ENCODE data around the gene PDGFA.

The PDGFA gene

DNA sequence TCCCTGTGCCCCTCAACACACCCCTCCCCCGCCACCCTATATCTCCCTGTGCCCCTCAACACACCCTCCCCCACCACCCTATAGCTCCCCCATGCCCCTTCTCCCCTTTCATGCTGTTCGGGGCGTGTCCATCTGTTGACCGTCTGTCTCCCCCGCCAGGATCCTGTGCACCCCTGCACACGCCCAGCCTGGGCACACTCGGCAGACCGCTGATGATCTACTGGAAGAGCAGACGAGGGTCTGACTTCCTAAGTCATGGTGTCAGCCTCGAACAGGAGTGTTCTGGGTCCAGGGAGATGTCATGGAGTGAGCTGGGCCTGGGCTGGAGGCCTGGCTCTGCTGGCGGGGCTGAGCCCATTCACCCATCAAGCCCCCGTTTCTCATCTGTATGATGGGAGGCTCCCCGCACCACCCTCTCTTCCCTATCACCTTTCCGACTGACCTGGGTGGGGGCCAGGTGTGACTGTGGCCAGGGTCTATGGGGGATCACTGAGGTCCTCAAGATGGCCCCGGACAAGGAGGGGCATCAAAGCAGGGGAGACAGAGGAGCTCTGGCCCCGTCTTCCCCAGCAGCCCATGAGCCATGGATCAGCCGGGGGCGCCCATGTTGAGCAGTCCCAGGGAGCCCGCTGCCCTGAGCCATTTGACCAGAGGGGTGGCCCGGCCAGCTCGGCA is 48.3 kb downstream of the PDGFA start:
- TF ChIP-seq, protein P1, sequence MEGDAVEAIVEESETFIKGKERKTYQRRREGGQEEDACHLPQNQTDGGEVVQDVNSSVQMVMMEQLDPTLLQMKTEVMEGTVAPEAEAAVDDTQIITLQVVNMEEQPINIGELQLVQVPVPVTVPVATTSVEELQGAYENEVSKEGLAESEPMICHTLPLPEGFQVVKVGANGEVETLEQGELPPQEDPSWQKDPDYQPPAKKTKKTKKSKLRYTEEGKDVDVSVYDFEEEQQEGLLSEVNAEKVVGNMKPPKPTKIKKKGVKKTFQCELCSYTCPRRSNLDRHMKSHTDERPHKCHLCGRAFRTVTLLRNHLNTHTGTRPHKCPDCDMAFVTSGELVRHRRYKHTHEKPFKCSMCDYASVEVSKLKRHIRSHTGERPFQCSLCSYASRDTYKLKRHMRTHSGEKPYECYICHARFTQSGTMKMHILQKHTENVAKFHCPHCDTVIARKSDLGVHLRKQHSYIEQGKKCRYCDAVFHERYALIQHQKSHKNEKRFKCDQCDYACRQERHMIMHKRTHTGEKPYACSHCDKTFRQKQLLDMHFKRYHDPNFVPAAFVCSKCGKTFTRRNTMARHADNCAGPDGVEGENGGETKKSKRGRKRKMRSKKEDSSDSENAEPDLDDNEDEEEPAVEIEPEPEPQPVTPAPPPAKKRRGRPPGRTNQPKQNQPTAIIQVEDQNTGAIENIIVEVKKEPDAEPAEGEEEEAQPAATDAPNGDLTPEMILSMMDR (IDR thresholded peaks at IDR 0.05; ENCODE audit: insufficient read depth, low read depth, low read length, missing control alignments), result no peak
- H3K4me3 ChIP-seq (ENCODE audit: low read length), result no peak overlapping the region
- DNase-seq (ENCODE audit: low read depth), result no peak

- DNase-seq (ENCODE audit: low read depth), result no peak
- TF ChIP-seq, protein P1 (IDR thresholded peaks at IDR 0.05; ENCODE audit: insufficient read depth, low read depth, low read length, missing control alignments), result no peak
- no peak overlapping the region for H3K4me3 ChIP-seq (ENCODE audit: low read length)
Measured at GRCh38 chr7:469563-469961, 50.1 kb downstream of the PDGFA start.

DNA sequence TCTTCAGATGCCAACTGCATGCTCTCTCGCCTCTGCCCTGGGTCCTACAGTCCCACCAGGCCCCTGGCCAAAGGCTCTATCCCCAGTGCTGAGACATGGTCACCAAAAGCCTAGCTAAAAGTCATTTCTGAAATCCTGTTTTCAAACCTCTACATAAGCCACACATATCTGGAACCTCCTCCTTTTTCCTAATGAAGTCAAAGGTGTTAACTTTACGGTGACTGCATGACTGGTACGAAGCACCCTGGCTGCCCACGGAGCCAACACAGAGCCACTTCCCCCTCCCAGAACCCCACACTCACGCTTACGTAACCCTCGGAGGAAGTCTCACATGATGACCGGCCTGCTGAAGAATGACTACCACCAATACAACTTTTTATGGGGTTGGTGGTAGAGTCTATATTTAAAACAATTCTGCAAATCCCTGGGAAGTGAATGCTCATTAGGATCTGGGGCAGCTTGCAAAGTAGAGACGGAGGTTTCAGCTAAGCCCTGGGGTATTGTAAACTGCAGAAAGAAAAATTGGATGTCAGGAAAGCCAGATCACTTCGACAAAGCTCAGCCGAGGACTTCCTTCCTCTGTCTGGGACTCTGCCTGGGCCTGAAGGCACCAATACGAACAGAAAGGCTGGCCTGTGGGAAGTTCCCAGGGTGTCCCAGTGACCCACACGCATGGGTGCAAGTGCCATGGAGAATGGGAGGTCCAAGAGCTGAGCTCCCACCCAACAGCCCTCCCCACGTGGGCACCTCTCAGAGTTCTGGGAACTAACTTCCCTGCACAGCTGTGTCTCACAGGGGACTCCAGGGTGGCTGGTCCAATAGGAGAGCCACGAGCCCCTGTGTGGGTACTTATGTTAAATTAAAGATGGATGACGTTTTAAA is 50.7 kb downstream of the PDGFA start:
- no peak for DNase-seq (ENCODE audit: low read depth)
- no peak overlapping the region for H3K4me3 ChIP-seq (ENCODE audit: low read length)
- TF ChIP-seq, protein P1 (IDR thresholded peaks at IDR 0.05; ENCODE audit: insufficient read depth, low read depth, low read length, missing control alignments), result no peak

GRCh38 chr7:467856-468545 is 51.6 kb downstream of the PDGFA start:
- no peak for DNase-seq (ENCODE audit: low read depth)
- no peak overlapping the region for H3K4me3 ChIP-seq (ENCODE audit: low read length)
- TF ChIP-seq, protein P1 (IDR thresholded peaks at IDR 0.05; ENCODE audit: insufficient read depth, low read depth, low read length, missing control alignments), result no peak

DNA sequence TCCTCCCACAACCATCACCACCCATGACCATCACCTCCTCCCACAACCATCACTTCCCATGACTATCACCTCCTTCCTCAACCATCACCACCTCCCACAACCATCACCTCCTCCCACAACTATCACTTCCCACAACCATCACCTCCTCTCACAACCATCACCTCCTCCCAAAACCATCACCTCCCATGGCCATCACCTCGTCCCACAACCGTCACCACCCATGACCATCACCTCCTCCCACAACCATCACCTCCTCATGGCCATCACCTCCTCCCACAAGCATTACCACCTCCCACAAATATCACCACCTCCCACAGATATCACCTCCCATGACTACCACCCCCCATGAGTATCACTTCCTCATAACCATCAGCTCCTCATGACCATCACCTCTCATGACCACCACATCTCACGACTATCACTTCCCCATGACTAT is 52.2 kb downstream of the PDGFA start:
- TF ChIP-seq, protein P1 (IDR thresholded peaks at IDR 0.05; ENCODE audit: insufficient read depth, low read depth, low read length, missing control alignments), result no peak
- DNase-seq (ENCODE audit: low read depth), result no peak
- H3K4me3 ChIP-seq (ENCODE audit: low read length), result no peak overlapping the region

- H3K4me3 ChIP-seq (ENCODE audit: low read length), result no peak overlapping the region
- TF ChIP-seq, protein P1 (IDR thresholded peaks at IDR 0.05; ENCODE audit: insufficient read depth, low read depth, low read length, missing control alignments), result no peak
- DNase-seq (ENCODE audit: low read depth), result no peak
Measured at GRCh38 chr7:466465-467191, 53.0 kb downstream of the PDGFA start.
